HEK293T (cell line): ENCODE results near the gene ZNF248.

Experiments
- CTCF ChIA-PET: fragments of 350-600 bp; formaldehyde crosslinking; extraction: SDS; loops from one replicate; lab custom pipeline; 2021; ENCODE audit warnings: antibody characterized with exemption, inconsistent platforms; lab: Yijun Ruan, JAX
- POLR2A ChIA-PET: fragments of 350-600 bp; formaldehyde crosslinking; extraction: SDS; loops from one replicate; lab custom pipeline; 2020; ENCODE audit warnings: antibody characterized with exemption, inconsistent platforms; lab: Yijun Ruan, JAX
- DNase-seq: peaks from one replicate; pipeline ENCODE4 v3.0.0; 2012; ENCODE audit warnings: mixed read lengths; ENCODE audit errors: extremely low spot score
- ARNT ChIP-seq: fragments of 450-650 bp; IDR thresholded peaks from 2 replicates; pipeline ENCODE4 v1.6.1; 2017; ENCODE audit warnings: mild to moderate bottlenecking
- BHLHE40 ChIP-seq: fragments of 450-650 bp; IDR thresholded peaks from 2 replicates; pipeline ENCODE4 v1.6.1; 2016; ENCODE audit warnings: mild to moderate bottlenecking, moderate library complexity, borderline replicate concordance
- CTBP1 ChIP-seq: fragments of 450-650 bp; IDR thresholded peaks from 2 replicates; pipeline ENCODE4 v1.6.1; 2016; ENCODE audit warnings: borderline replicate concordance
- ELF4 ChIP-seq: fragments of 450-650 bp; IDR thresholded peaks from 2 replicates; pipeline ENCODE4 v1.6.1; 2017; ENCODE audit warnings: antibody characterized with exemption
- FOXA1 ChIP-seq: fragments of 450-650 bp; IDR thresholded peaks from 2 replicates; pipeline ENCODE4 v1.6.1; 2016; ENCODE audit warnings: mild to moderate bottlenecking
- FOXK2 ChIP-seq: fragments of 450-650 bp; IDR thresholded peaks from 2 replicates; pipeline ENCODE4 v1.6.1; 2016; ENCODE audit warnings: mild to moderate bottlenecking
- FOXM1 ChIP-seq: fragments of 450-650 bp; IDR thresholded peaks from 2 replicates; pipeline ENCODE4 v1.6.1; 2017; ENCODE audit warnings: mild to moderate bottlenecking, borderline replicate concordance
- HDGF ChIP-seq: fragments of 450-650 bp; IDR thresholded peaks from 2 replicates; pipeline ENCODE4 v1.6.1; 2017; ENCODE audit warnings: antibody characterized with exemption, borderline replicate concordance
- L3MBTL2 ChIP-seq: fragments of 450-650 bp; conservative IDR thresholded peaks from 2 replicates; pipeline ENCODE4 v1.6.1; 2016; ENCODE audit warnings: mild to moderate bottlenecking
- LEF1 ChIP-seq: fragments of 450-650 bp; IDR thresholded peaks from 2 replicates; pipeline ENCODE4 v1.6.1; 2017; ENCODE audit warnings: mild to moderate bottlenecking, borderline replicate concordance
- NFRKB ChIP-seq: fragments of 450-650 bp; IDR thresholded peaks from 2 replicates; pipeline ENCODE4 v1.6.1; 2016; ENCODE audit warnings: mild to moderate bottlenecking, moderate library complexity
- SP1 ChIP-seq: fragments of 450-650 bp; IDR thresholded peaks from 2 replicates; pipeline ENCODE4 v1.6.1; 2017
- SUZ12 ChIP-seq: fragments of 450-650 bp; IDR thresholded peaks from 2 replicates; pipeline ENCODE4 v1.6.1; 2016; ENCODE audit warnings: mild to moderate bottlenecking
- TARDBP ChIP-seq: fragments of 450-650 bp; IDR thresholded peaks from 2 replicates; pipeline ENCODE4 v1.6.1; 2016
- ZNF384 ChIP-seq: fragments of 450-650 bp; IDR thresholded peaks from 2 replicates; pipeline ENCODE4 v1.6.1; 2016
- TF ChIP-seq, protein P1 (sequence below): fragments of 450-650 bp; IDR thresholded peaks from 2 replicates; pipeline ENCODE4 v1.6.1; 2016

Gene ZNF248

DNA sequence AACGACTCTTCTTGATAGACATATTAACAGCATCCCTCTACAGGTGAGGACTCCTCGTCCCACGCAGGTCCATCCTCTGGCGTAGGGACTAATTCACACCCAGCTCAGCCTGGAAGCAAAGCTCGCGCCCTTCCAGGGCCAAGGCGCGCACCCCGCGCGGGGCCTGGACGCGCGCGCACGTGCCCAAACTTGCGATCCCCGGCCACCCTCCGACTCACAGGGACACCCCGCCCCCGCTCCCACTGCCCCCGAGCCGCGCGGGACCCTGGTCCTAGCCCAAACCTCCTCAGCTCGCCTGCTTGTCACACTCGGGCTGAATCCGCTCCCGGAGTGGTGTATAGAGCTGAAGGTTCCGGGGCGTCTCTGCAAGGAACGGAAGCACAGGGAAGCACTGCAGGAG, 76.9 kb downstream of the ZNF248 start:
- CTCF ChIA-PET = no interaction called here
- POLR2A ChIA-PET = no interaction called here
- no peak for DNase-seq
- TF ChIP-seq ARNT (no peak), TARDBP (no peak), ZNF384 (no peak), L3MBTL2 (no peak), CTBP1 (no peak), NFRKB (no peak), SP1 (no peak), FOXM1 (no peak), LEF1 (no peak), ELF4 (no peak), HDGF (no peak), SUZ12 (no peak), FOXA1 (no peak), BHLHE40 (no peak), FOXK2 (no peak)
- TF ChIP-seq, protein P1, sequence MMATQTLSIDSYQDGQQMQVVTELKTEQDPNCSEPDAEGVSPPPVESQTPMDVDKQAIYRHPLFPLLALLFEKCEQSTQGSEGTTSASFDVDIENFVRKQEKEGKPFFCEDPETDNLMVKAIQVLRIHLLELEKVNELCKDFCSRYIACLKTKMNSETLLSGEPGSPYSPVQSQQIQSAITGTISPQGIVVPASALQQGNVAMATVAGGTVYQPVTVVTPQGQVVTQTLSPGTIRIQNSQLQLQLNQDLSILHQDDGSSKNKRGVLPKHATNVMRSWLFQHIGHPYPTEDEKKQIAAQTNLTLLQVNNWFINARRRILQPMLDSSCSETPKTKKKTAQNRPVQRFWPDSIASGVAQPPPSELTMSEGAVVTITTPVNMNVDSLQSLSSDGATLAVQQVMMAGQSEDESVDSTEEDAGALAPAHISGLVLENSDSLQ = no peak

- ChIA-PET CTCF (no interaction called here), POLR2A (no interaction called here)
- DNase-seq = no peak
- TF ChIP-seq TARDBP (no peak), FOXK2 (no peak), ZNF384 (no peak)
Observed at GRCh38 chr10:37777056-37777455, 80.4 kb downstream of the ZNF248 start.

- POLR2A ChIA-PET = no interaction called here
- TF ChIP-seq SUZ12 = no peak
- TF ChIP-seq TARDBP = no peak
- TF ChIP-seq FOXK2 = no peak
- TF ChIP-seq ZNF384 = no peak
- TF ChIP-seq HDGF = no peak
- TF ChIP-seq, protein P1 = no peak
- TF ChIP-seq ELF4 = no peak
- no peak for DNase-seq
- CTCF ChIA-PET = interaction anchor here (0.6 kb wide), 1 partner anchor 23 kb away, joined by 3 read pairs; no protein-coding TSS in a partner anchor
Observed at GRCh38 chr10:37775612-37776011, 81.8 kb downstream of the ZNF248 start.

- TF ChIP-seq ARNT = no peak
- TF ChIP-seq BHLHE40 = no peak
- no peak for TF ChIP-seq LEF1
- TF ChIP-seq ZNF384 = no peak
- no peak for TF ChIP-seq FOXA1
- TF ChIP-seq HDGF = no peak
- TF ChIP-seq, protein P1 = no peak
- TF ChIP-seq CTBP1 = no peak
- TF ChIP-seq NFRKB = no peak
- no peak for TF ChIP-seq L3MBTL2
- TF ChIP-seq FOXK2 = no peak
- no peak for TF ChIP-seq SUZ12
- CTCF ChIA-PET = no interaction called here
- DNase-seq = no peak
- POLR2A ChIA-PET = no interaction called here
Observed at GRCh38 chr10:37774351-37774750, 83.1 kb downstream of the ZNF248 start.

- POLR2A ChIA-PET = no interaction called here
- DNase-seq = no peak
- TF ChIP-seq HDGF (no peak), FOXA1 (no peak), BHLHE40 (no peak), SUZ12 (no peak), TARDBP (no peak), L3MBTL2 (no peak), CTBP1 (no peak)
- CTCF ChIA-PET = no interaction called here
Observed at GRCh38 chr10:37765216-37765615, 92.2 kb downstream of the ZNF248 start.

- CTCF ChIA-PET = no interaction called here
- no peak for DNase-seq
- TF ChIP-seq LEF1 (no peak), FOXM1 (no peak), CTBP1 (no peak), SP1 (no peak), HDGF (no peak), TARDBP (no peak), FOXA1 (no peak), L3MBTL2 (no peak), NFRKB (no peak), FOXK2 (no peak), ZNF384 (no peak), BHLHE40 (no peak), SUZ12 (no peak), ELF4 (no peak), ARNT (no peak)
- TF ChIP-seq, protein P1 = no peak
- POLR2A ChIA-PET = no interaction called here
Observed at GRCh38 chr10:37763132-37763531, 94.3 kb downstream of the ZNF248 start.
